HEK293T (cell line): ENCODE results near the gene SERGEF.

ENCODE experiments used
- ARNT ChIP-seq: fragments of 450-650 bp; IDR thresholded peaks from 2 replicates; pipeline ENCODE4 v1.6.1; 2017; ENCODE audit warnings: mild to moderate bottlenecking
- ELF4 ChIP-seq: fragments of 450-650 bp; IDR thresholded peaks from 2 replicates; pipeline ENCODE4 v1.6.1; 2017; ENCODE audit warnings: antibody characterized with exemption
- HDGF ChIP-seq: fragments of 450-650 bp; IDR thresholded peaks from 2 replicates; pipeline ENCODE4 v1.6.1; 2017; ENCODE audit warnings: antibody characterized with exemption, borderline replicate concordance
- L3MBTL2 ChIP-seq: fragments of 450-650 bp; conservative IDR thresholded peaks from 2 replicates; pipeline ENCODE4 v1.6.1; 2016; ENCODE audit warnings: mild to moderate bottlenecking
- SP1 ChIP-seq: fragments of 450-650 bp; IDR thresholded peaks from 2 replicates; pipeline ENCODE4 v1.6.1; 2017
- SUZ12 ChIP-seq: fragments of 450-650 bp; IDR thresholded peaks from 2 replicates; pipeline ENCODE4 v1.6.1; 2016; ENCODE audit warnings: mild to moderate bottlenecking
- ZNF384 ChIP-seq: fragments of 450-650 bp; IDR thresholded peaks from 2 replicates; pipeline ENCODE4 v1.6.1; 2016

DNA sequence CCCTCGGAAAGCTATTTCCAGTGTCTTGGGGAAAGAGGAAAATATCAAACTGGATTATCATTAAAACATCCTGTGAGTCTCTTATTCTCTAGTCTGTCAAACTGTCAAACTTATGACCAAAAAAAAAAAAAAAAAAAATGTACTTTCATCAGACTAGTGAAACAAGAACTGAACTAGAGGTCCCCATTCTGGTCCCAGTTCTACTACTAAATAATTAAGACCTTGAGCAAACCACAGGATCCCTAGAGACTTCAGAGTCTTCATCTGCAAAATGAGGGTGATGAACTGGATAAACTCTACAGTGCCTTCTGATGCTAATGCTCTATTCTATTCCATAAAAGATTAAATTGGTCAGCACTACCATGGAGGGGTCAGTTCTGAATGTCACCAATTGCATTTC lies 105.8 kb downstream of the SERGEF start:
- TF ChIP-seq L3MBTL2 (no peak), ARNT (no peak), HDGF (no peak), ZNF384 (no peak), SUZ12 (no peak), SP1 (no peak), ELF4 (no peak)
